Tibial artery (tissue), 4 donors: ENCODE measurements around the gene GOLT1A.

Source experiments
- DNase-seq, 2 donors: peaks; one replicate each; pipeline ENCODE4 v3.0.0-alpha.2; 2019
- H3K27ac ChIP-seq, 2 donors: fragments of 200-600 bp; sonication (generic) in 1 of 2; 1 replicate in 1 of 2; 2 replicates in 1 of 2; pipeline ENCODE4 v1.5.1; 2018 to 2019; ENCODE audit warnings: mild to moderate bottlenecking in 1 of 2
- H3K27me3 ChIP-seq, 2 donors: fragments of 200-600 bp; sonication (generic) in 1 of 2; one replicate each; pipeline versions ENCODE4 v1.5.1 to v1.6.0; 2016 to 2019
- H3K36me3 ChIP-seq, 3 donors: fragments of 200-600 bp; sonication (generic) in 2 of 3; one replicate each; pipeline ENCODE4 v1.5.1; 2016 to 2019; ENCODE audit warnings: mild to moderate bottlenecking in 2 of 3
- H3K4me1 ChIP-seq, 4 donors: fragments of 200-600 bp; sonication (generic) in 2 of 4; 1 replicate in 3 of 4; 2 replicates in 1 of 4; pipeline ENCODE4 v1.5.1; 2016 to 2019
- H3K4me3 ChIP-seq, 2 donors: fragments of 200-600 bp; sonication (generic) in 1 of 2; 1 replicate in 1 of 2; 2 replicates in 1 of 2; pipeline ENCODE4 v1.5.1; 2018 to 2019; ENCODE audit warnings: mild to moderate bottlenecking in 2 of 2
- H3K9me3 ChIP-seq, 3 donors: fragments of 200-600 bp; sonication (generic) in 1 of 3; one replicate each; pipeline ENCODE4 v1.5.1; 2016 to 2019
- intact Hi-C: fragments of 100-400 bp; cut with DNase I; formaldehyde crosslinking; loops from one replicate; pipeline ENCODE4 v1.15.0; 2023; ENCODE audit warnings: low total_unique reads
- TF ChIP-seq, protein P1 (sequence below), 2 experiments: fragments of 200-600 bp in 1 of 2; fragments of 450-650 bp in 1 of 2; IDR thresholded peaks; one replicate each; pipeline ENCODE4 v1.5.1; 2017 to 2019; ENCODE audit warnings: antibody characterized with exemption in 2 of 2, mild to moderate bottlenecking in 1 of 2, moderate library complexity in 1 of 2

GOLT1A gene

GRCh38 chr1:204199579-204199978 lies 14.2 kb downstream of the GOLT1A start:
- H3K9me3 ChIP-seq = no peaks in the 10 kb centered on the region
- TF ChIP-seq, protein P1, sequence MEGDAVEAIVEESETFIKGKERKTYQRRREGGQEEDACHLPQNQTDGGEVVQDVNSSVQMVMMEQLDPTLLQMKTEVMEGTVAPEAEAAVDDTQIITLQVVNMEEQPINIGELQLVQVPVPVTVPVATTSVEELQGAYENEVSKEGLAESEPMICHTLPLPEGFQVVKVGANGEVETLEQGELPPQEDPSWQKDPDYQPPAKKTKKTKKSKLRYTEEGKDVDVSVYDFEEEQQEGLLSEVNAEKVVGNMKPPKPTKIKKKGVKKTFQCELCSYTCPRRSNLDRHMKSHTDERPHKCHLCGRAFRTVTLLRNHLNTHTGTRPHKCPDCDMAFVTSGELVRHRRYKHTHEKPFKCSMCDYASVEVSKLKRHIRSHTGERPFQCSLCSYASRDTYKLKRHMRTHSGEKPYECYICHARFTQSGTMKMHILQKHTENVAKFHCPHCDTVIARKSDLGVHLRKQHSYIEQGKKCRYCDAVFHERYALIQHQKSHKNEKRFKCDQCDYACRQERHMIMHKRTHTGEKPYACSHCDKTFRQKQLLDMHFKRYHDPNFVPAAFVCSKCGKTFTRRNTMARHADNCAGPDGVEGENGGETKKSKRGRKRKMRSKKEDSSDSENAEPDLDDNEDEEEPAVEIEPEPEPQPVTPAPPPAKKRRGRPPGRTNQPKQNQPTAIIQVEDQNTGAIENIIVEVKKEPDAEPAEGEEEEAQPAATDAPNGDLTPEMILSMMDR (IDR thresholded peaks at IDR 0.05) = no peak
- no peak overlapping the region for H3K27ac ChIP-seq
- intact Hi-C loops = no loop called here
- no peak overlapping the region for H3K4me3 ChIP-seq
- no peaks in the 10 kb centered on the region for H3K36me3 ChIP-seq
- H3K27me3 ChIP-seq = peaks cover 0 to 79% of the 10 kb centered on the region in 2 donors
- peak in 1 of 2 donors; percentile 20 for DNase-seq
- no peaks in the 10 kb centered on the region for H3K4me1 ChIP-seq

DNA sequence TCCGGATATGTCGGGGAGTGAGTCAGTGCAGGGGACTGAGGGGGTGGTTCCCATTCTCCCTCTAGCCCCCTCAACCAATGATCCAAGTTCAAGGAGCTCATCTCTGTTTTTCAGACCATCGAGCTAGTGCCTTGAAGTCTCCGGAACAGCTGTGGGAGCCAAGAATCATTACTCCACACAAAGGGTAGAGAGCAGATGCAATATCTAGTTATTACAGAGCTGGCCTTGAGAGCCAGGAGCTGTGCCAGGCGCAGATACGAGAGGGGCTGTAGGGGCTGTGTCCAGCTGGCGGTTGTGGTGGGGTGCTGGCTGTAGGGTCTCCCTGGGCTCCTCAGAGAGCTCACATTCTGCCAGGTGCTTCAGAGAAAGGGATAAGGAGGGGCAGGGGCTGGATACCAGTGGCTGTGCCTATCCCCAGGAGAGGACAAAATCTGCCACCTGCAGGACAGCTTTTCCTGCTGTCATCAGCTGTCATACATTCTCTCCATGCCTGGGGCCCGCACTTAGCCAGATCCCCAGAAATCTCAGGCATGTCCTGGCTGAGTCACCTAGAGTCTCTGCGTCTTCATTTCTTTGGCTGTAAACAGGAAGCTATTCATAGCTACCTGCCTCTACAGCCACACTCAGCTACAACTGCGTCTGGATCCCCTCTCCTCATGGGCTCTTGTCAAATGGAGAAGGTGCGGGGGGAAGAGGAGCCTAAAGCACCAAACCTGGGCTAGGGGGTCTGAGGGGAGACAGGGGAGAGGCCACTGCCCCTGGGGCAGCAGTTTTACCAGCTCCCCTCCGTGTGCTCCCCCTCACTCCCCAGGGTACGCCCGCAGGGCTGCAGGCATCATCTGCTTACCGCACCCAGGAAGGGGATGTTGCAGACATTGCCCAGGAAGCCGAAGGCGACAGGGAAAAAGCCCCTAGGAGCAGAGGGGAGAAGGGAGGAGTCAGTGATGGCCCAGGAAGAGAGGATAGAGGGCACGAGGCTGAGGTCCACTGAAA lies 15.1 kb downstream of the GOLT1A start:
- H3K4me3 ChIP-seq = no peak overlapping the region
- no peaks in the 10 kb centered on the region for H3K36me3 ChIP-seq
- TF ChIP-seq, protein P1 (IDR thresholded peaks at IDR 0.05) = no peak
- H3K27ac ChIP-seq = no peak overlapping the region
- peaks cover 0 to 85% of the 10 kb centered on the region in 2 donors for H3K27me3 ChIP-seq
- no peaks in the 10 kb centered on the region for H3K4me1 ChIP-seq
- no peaks in the 10 kb centered on the region for H3K9me3 ChIP-seq
- DNase-seq = peak in 1 of 2 donors; percentile 34
- intact Hi-C loops = no loop called here

DNA sequence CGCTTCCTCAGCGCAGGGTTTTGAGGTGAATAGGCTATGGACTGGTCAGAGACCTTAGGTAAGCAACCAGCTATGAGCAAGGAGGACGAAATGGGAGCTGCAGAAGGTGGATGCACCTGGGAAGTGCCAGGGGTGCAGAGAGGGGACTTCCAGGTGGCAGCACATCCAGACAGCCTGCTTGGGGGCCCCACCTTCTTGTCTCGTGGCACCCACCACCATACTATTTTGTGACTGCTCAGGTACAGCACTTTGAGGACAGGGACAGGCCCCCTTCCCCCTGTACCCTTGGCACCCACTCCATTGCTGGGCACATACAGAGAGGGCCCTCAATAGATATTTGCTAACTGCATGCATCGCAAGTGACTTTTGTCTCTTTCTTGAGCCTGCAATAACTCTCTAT lies 16.7 kb downstream of the GOLT1A start:
- DNase-seq = peak in 1 of 2 donors; percentile 42
- intact Hi-C loops = no loop called here
- no peaks in the 10 kb centered on the region for H3K36me3 ChIP-seq
- H3K27ac ChIP-seq = no peak overlapping the region
- peaks cover 0 to 80% of the 10 kb centered on the region in 2 donors for H3K27me3 ChIP-seq
- H3K4me3 ChIP-seq = no peak overlapping the region
- TF ChIP-seq, protein P1 (IDR thresholded peaks at IDR 0.05) = no peak
- H3K9me3 ChIP-seq = no peaks in the 10 kb centered on the region
- no peaks in the 10 kb centered on the region for H3K4me1 ChIP-seq

DNA sequence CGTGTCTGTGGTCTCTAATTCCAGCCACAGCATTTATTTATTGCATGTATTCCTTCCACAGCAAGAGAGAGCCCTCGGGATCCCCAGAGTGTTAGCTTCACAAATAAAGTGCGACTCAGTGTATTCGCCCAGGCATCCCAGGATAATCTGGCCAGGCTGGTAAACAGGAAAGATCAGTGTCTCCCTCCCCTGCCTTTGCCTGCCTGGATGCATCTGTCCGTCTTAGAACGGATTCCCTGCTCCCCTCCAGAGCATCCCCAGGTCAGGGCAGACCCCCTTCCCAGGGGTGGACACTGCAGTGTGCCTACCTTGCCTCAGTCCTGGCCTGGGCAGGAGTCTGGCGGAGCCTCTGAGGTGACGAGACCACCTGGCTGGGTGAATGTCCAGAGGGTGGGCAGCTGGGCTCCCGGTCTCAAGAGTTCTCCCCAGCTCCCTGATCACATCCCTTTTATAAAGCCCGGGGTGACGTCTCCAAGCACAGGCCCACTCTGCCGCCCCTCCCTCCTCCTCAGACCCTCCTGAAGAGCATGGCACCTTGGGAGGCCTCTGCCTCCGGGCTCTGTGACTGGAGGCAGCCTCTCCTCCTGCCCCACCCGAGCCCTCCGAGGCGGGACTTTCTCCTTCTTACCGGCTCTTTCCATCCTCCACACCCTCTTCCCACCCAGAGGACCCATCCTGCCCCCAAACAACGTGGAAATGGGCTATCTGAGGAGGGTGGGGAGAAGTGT lies 17.6 kb downstream of the GOLT1A start, which contains the start of gene KISS1:
Gene KISS1, minus strand, starts transcription at position 424 of the 728 bp plus-strand sequence. CDS start 3,615 bp downstream, outside the sequence.
- peaks cover 0 to 79% of the 10 kb centered on the region in 2 donors for H3K27me3 ChIP-seq
- no peak within 1 kb of the TSS for H3K4me3 ChIP-seq
- no peaks in the 10 kb centered on the region for H3K36me3 ChIP-seq
- no peak for DNase-seq
- no peaks in the 10 kb centered on the region for H3K4me1 ChIP-seq
- TF ChIP-seq, protein P1 (IDR thresholded peaks at IDR 0.05) = no peak
- intact Hi-C loops = no loop called here
- no peaks in the 10 kb centered on the region for H3K9me3 ChIP-seq
- H3K27ac ChIP-seq = no peak within 1 kb of the TSS

- no peaks in the 10 kb centered on the region for H3K36me3 ChIP-seq
- peaks cover 0 to 80% of the 10 kb centered on the region in 2 donors for H3K27me3 ChIP-seq
- peaks cover 0 to 8% (median 4%) of the 10 kb centered on the region in 4 donors for H3K4me1 ChIP-seq
- no peak overlapping the region for H3K4me3 ChIP-seq
- no peak overlapping the region for H3K27ac ChIP-seq
- TF ChIP-seq, protein P1 (IDR thresholded peaks at IDR 0.05) = no peak
- H3K9me3 ChIP-seq = no peaks in the 10 kb centered on the region
- intact Hi-C loops = no loop called here
- DNase-seq = no peak
These were observed 19.0 kb downstream of the GOLT1A start for GRCh38 chr1:204194771-204195170.
